ENCODE measurements around the gene CAPZA1.

CAPZA1 gene

DNA sequence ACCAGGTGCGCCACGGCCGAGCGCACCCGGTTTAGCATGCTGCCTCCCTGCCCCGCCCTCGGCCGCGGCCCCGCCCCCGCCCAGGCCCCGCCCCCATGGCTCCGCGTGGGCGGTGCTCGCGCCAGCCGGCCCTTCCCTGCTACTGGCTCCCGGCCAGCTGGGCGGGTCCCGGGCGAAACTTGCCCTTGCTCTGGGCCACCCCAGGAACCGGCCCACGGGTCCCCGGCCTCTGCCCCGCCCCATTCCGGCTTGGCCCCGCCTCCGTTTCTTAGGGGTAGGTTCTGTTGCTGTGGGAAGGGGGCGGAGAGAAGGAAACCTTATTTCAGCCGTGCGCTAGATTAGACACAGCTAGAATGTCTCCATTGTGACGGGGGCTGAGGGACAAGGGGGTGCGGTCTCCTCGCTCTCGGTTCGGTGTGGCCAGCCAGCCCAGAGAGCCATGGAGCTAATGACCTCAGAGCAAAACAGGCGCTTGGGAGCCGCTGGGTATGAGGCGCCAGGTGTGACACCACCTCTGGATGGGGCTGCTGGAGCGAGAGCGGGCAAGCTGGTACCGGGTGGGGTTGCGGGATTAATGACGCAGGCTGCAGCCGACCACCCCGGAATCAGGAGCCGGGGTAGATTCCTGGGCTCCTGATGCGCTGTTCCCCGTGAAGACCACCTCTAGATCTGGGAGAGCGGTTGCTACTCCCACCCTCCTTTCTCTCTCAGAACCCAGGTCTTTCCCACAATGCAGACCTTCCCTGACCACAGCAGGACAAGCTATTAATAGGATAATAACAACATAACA is 95.8 kb downstream of the CAPZA1 start, which contains the start of gene PPM1J:
Gene PPM1J (minus strand): TSS at position 69 of the 790 bp plus-strand sequence. CDS start 31 bp downstream, at position 38.
- DNase-seq (ENCODE audit: low read depth) = peak; percentile 86

DNA sequence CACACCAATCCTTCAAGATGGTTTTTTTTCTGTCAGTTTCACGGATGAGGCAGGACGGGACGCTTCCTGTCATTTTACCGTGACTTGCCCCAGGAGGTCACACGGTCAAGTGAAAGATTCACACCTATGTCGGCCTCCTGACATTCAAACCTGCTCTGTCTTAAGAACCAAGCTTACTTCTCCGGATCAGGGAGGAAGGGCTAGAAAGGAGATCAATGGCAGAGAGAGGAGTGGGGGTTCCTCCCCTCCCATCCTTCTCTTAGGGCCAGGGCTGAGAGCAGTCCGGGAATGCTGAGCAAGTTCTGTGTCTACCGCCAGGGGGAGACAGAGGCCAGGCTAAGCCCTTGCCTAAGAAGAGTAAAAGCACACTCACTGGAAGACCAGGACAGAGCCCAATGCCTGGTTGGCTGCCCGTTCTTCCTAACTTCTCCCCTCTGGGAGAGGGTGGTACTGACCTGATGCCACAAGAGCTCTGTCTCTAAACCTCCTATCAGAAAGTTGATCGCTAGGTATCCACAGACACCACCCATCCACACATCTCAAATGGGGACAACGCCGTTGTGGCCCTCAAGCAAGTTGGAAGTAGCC is 96.6 kb downstream of the CAPZA1 start:
- DNase-seq (ENCODE audit: low read depth) = peak; percentile 76

DNA sequence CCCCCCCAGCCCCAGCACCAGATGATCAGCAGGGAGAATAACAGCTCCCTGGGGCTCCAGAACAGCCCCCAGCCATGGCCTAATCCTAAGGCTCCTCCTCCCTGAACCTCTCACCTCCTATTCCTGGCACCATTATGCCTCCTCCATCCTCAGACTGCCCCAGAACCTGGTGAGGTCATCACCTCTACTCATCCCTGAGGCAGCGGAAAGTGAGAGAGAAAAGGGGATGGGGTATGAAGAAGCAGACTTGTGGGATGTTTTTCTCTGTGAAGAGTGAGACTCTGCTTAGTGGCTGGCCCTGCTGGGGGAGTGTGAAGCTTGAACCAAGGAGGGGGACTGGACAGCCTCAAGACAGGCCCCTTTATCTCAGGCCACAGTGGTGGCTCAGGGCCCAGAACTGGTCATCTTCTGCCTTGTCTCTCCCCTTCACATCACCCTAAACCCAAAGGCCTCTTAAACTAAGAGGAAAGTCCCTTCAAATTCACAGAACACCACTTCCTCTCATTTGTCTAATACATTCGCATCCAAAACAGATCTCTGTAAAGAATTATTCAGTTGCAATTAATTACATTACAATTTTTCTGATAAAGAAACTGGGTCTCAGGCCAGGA is 97.7 kb downstream of the CAPZA1 start:
- no peak for DNase-seq (ENCODE audit: low read depth)

DNA sequence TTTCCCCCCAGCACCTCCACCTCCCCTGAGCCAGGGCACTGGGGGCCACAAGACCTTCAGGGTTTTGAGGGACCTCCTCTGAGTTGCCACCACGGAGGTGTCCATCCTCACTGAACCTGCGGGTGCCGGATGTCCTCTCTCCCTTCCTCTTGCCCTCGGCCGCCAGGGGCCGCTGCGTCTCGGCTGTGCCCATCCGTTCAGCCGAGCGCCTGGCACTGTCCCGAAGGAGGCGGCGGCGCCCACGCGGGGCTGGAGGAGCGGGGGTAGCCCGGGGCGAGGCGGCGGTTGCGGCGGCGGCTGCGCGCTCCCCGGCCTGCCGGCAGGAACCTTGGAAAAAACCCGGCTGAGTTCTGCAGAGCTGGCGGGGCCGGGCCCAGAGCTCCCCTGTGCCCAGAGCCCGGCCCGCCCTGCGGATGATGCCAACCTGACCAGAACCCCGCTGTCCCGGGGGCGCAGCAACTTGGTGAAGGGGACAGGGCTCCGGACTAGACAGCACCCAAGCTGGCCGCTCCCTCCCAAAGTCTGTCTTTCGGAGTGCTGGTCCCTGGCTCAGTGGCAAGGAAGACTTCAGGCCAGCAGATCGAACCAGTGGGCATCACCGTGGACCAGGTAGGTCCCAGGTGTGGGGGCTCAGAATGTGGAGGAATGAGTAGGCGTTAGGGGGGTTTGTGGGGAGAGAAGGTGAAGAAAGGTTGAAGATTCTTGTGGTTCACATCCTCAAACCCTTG is 99.2 kb downstream of the CAPZA1 start:
- peak; percentile 39 for DNase-seq (ENCODE audit: low read depth)

DNA sequence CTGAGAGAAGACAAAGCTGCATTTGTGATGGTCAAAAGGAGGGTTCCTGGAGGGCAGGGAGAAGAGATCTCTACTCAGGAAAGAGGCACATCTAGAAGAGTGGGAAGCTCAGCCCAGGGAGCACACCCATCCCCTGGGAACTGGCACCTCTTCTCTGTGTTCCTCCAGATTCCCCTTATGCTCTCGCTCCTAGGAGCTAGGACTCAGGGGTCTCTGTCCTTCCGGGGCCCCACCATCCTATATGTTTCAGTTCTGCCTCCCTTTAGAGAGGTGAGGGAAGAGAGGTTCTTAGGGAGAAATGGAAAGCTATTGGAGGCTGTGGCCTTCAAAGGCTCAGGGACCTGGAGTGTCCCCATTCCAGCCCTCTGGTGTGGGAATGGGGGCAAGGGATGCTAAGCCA is 100.1 kb downstream of the CAPZA1 start:
- DNase-seq (ENCODE audit: low read depth) = no peak

DNA sequence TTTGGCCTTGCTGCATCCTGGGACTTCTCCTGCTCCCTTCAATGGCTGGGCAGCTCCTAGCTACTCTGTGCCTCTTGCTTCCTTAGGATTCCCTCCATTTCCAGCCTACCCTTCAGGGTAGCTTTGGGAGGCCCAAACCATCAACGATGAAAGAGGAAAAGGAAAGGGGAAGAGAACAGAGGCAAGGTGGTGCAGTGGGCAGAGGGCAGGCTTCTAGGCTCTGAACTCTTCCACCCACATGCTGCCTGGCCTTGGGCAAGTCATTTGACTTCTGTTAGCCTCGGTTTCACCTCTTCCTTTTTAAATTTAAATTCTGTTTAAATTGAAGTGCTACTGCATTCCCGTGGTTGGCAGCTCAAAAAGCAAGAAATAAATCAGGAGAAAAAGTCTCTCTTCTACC is 101.2 kb downstream of the CAPZA1 start:
- no peak for DNase-seq (ENCODE audit: low read depth)
